Gastrocnemius medialis (tissue), 4 donors: ENCODE data around the gene MTMR1. TPM values are rescaled to one million over a fixed set of nuclear protein-coding genes. Genes with fewer than 3 reads are reported as not detected.

Experiments
- ATAC-seq, 2 donors: fragments of 150-250 bp; one replicate each; pipeline ENCODE4 v1.9.1; 2016
- DNase-seq, 2 donors: peaks; one replicate each; pipeline ENCODE4 v3.0.0-alpha.2; 2019
- H3K27ac ChIP-seq, 4 donors: fragments of 200-600 bp; sonication (generic); 1 replicate in 1 of 4; 2 replicates in 3 of 4; pipeline ENCODE4 v1.5.1; 2016 to 2018; ENCODE audit warnings: mild to moderate bottlenecking in 2 of 4, moderate library complexity in 1 of 4
- H3K27me3 ChIP-seq, 3 donors: fragments of 200-600 bp; sonication (generic) in 2 of 3; 1 replicate in 1 of 3; 2 replicates in 2 of 3; pipeline versions ENCODE4 v1.5.1 to v1.6.0; 2016 to 2019; ENCODE audit warnings: mild to moderate bottlenecking in 1 of 3, moderate library complexity in 1 of 3
- H3K36me3 ChIP-seq, 2 donors: fragments of 200-600 bp; sonication (generic) in 1 of 2; one replicate each; pipeline ENCODE4 v1.5.1; 2017 to 2018
- H3K4me1 ChIP-seq, 2 donors: fragments of 200-600 bp; sonication (generic) in 1 of 2; one replicate each; pipeline ENCODE4 v1.5.1; 2016 to 2017; ENCODE audit warnings: mild to moderate bottlenecking in 2 of 2
- H3K4me3 ChIP-seq, 4 donors: fragments of 200-600 bp; sonication (generic) in 3 of 4; 1 replicate in 1 of 4; 2 replicates in 3 of 4; pipeline ENCODE4 v1.5.1; 2016 to 2019; ENCODE audit warnings: mild to moderate bottlenecking in 2 of 4
- H3K9me3 ChIP-seq, 3 donors: fragments of 200-600 bp; sonication (generic) in 2 of 3; 1 replicate in 1 of 3; 2 replicates in 2 of 3; pipeline ENCODE4 v1.5.1; 2016 to 2019
- CTCF ChIP-seq, 5 experiments: fragments of 450-650 bp in 3 of 5; fragments of 200-600 bp in 2 of 5; sonication (generic) in 2 of 5; IDR thresholded peaks in 4 of 5; conservative IDR thresholded peaks in 1 of 5; 1 replicate in 4 of 5; 2 replicates in 1 of 5; pipeline ENCODE4 v1.5.1; 2016 to 2019; ENCODE audit warnings: antibody characterized with exemption in 5 of 5, mild to moderate bottlenecking in 3 of 5, moderate library complexity in 3 of 5
- POLR2A ChIP-seq, 2 donors: fragments of 450-650 bp; IDR thresholded peaks; one replicate each; pipeline ENCODE4 v1.6.1; 2017; ENCODE audit warnings: antibody characterized with exemption in 2 of 2, mild to moderate bottlenecking in 2 of 2, moderate library complexity in 2 of 2
- in situ Hi-C, 4 donors: fragments of 200-750 bp; cut with MboI; loops; one replicate each; pipeline versions ENCODE4 v1.15.0 to v1.8.0; 2017; ENCODE audit warnings: low sequenced_read_pairs in 4 of 4
- intact Hi-C: fragments of 100-400 bp; cut with DNase I; formaldehyde crosslinking; loops from one replicate; pipeline ENCODE4 v1.15.1; 2023; ENCODE audit warnings: low total_unique reads
- total RNA-seq, 4 donors: library from RNA; depleted of rRNA; stranded (reverse); fragments of >200 nt; gene quantifications; one replicate each; pipeline versions ENCODE4 v1.1.0 to v1.2.3, GENCODE V29; 2016

The MTMR1 gene
- total RNA-seq, 4 donors from 2014 or later = 28.2 to 80.9 (median 38.0) TPM

- Histone ChIP-seq H3K4me3 (no peak overlapping the region), H3K9me3 (no peaks in the 10 kb centered on the region), H3K4me1 (peaks cover 5 to 12% of the 10 kb centered on the region in 2 donors), H3K27me3 (no peaks in the 10 kb centered on the region), H3K27ac (peak overlapping the region in 1 of 4 donors; percentile 35), H3K36me3 (no peaks in the 10 kb centered on the region)
- TF ChIP-seq CTCF (IDR thresholded peaks at IDR 0.05 in 4 of 5, conservative IDR thresholded peaks at IDR 0.05 in 1 of 5) (no peak), POLR2A (IDR thresholded peaks at IDR 0.05) (no peak)
- in situ Hi-C loops (no loop called here), intact Hi-C loops (loop anchor here (10.0 kb wide), 1 partner anchor 334 kb away; the partner anchor contains the start of gene MAMLD1)
- DNase-seq (no peak), ATAC-seq (peak in 1 of 2 donors; percentile 47)
Measured at GRCh38 chrX:150698981-150699380, 5.8 kb downstream of the MTMR1 start.

GRCh38 chrX:150700107-150700506 is 6.9 kb downstream of the MTMR1 start:
- Histone ChIP-seq H3K4me1 (peaks cover 2 to 12% of the 10 kb centered on the region in 2 donors), H3K9me3 (no peaks in the 10 kb centered on the region), H3K27me3 (no peaks in the 10 kb centered on the region), H3K36me3 (no peaks in the 10 kb centered on the region), H3K27ac (peak overlapping the region in 1 of 4 donors; percentile 18), H3K4me3 (no peak overlapping the region)
- TF ChIP-seq CTCF (IDR thresholded peaks at IDR 0.05 in 4 of 5, conservative IDR thresholded peaks at IDR 0.05 in 1 of 5) = no peak
- TF ChIP-seq POLR2A (IDR thresholded peaks at IDR 0.05) = no peak
- intact Hi-C loops = no loop called here
- DNase-seq = no peak
- ATAC-seq = no peak
- in situ Hi-C loops = loop anchor here in 3 of 4 donors (25.0 kb wide), 2 partner anchors 738 to 1188 kb away; partner anchors contain the start of gene IDS (in 1 of the 3)

- Histone ChIP-seq H3K27me3 (no peaks in the 10 kb centered on the region), H3K9me3 (no peaks in the 10 kb centered on the region), H3K4me3 (no peak overlapping the region), H3K36me3 (no peaks in the 10 kb centered on the region), H3K4me1 (peaks cover 0 to 12% of the 10 kb centered on the region in 2 donors), H3K27ac (no peak overlapping the region)
- no peak for DNase-seq
- no peak for ATAC-seq
- in situ Hi-C loops = loop anchor here in 3 of 4 donors (25.0 kb wide), 2 partner anchors 739 to 1189 kb away; partner anchors contain the start of gene IDS (in 1 of the 3)
- TF ChIP-seq POLR2A (IDR thresholded peaks at IDR 0.05) (no peak), CTCF (IDR thresholded peaks at IDR 0.05 in 4 of 5, conservative IDR thresholded peaks at IDR 0.05 in 1 of 5) (no peak)
- intact Hi-C loops = no loop called here
Measured at GRCh38 chrX:150701377-150701776, 8.2 kb downstream of the MTMR1 start.

GRCh38 chrX:150702966-150703694 is 9.9 kb downstream of the MTMR1 start:
- TF ChIP-seq POLR2A (IDR thresholded peaks at IDR 0.05) = no peak
- TF ChIP-seq CTCF (IDR thresholded peaks at IDR 0.05 in 4 of 5, conservative IDR thresholded peaks at IDR 0.05 in 1 of 5) = no peak
- Histone ChIP-seq H3K4me3 (no peak overlapping the region), H3K36me3 (no peaks in the 10 kb centered on the region), H3K27ac (no peak overlapping the region), H3K4me1 (peaks cover 0 to 12% of the 10 kb centered on the region in 2 donors), H3K27me3 (no peaks in the 10 kb centered on the region), H3K9me3 (no peaks in the 10 kb centered on the region)
- ATAC-seq (no peak), DNase-seq (no peak)
- intact Hi-C loops (no loop called here), in situ Hi-C loops (loop anchor here in 3 of 4 donors (25.0 kb wide), 2 partner anchors 741 to 1191 kb away; partner anchors contain the start of gene IDS (in 1 of the 3))
